ENCODE results near the gene IPO13.

IPO13 gene

GRCh38 chr1:43930168-43930948 is 16.4 kb upstream of the IPO13 start:
- DNase-seq = peak; percentile 21

GRCh38 chr1:43930949-43931275 is 15.8 kb upstream of the IPO13 start:
- no peak for DNase-seq

- no peak for DNase-seq
Measured at GRCh38 chr1:43931711-43932660, 14.8 kb upstream of the IPO13 start.

GRCh38 chr1:43932786-43933385 is 13.9 kb upstream of the IPO13 start:
- no peak for DNase-seq

- DNase-seq = no peak
Measured at GRCh38 chr1:43933386-43934100, 13.2 kb upstream of the IPO13 start, which contains the start of gene ARTN. TSS of gene ARTN (plus strand) at chr1:43933801. CDS start at chr1:43935657, 1,856 bp downstream.

- peak; percentile 48 for DNase-seq
Measured at GRCh38 chr1:43934101-43934985, 12.4 kb upstream of the IPO13 start.

GRCh38 chr1:43934986-43935324 is 11.8 kb upstream of the IPO13 start:
- no peak for DNase-seq

- DNase-seq = no peak
Measured at GRCh38 chr1:43935711-43936427, 10.9 kb upstream of the IPO13 start.

- no peak for DNase-seq
Measured at GRCh38 chr1:43936431-43937151, 10.2 kb upstream of the IPO13 start.

- no peak for DNase-seq
Measured at GRCh38 chr1:43937179-43937865, 9.4 kb upstream of the IPO13 start.

- no peak for DNase-seq
Measured at GRCh38 chr1:43938383-43938782, 8.4 kb upstream of the IPO13 start.

- no peak for DNase-seq
Measured at GRCh38 chr1:43938892-43939587, 7.7 kb upstream of the IPO13 start.

- no peak for DNase-seq
Measured at GRCh38 chr1:43942411-43942810, 4.3 kb upstream of the IPO13 start.

GRCh38 chr1:43944860-43945259 is 1.9 kb upstream of the IPO13 start:
- no peak for DNase-seq

- DNase-seq = no peak
Measured at GRCh38 chr1:43945674-43946235, 995 bp upstream of the IPO13 start.

GRCh38 chr1:43947061-43947873 is 517 bp downstream of the IPO13 start:
- DNase-seq = no peak

GRCh38 chr1:43947874-43948437 is 1.2 kb downstream of the IPO13 start:
- DNase-seq = no peak

- no peak for DNase-seq
Measured at GRCh38 chr1:43949678-43950077, 2.9 kb downstream of the IPO13 start.

Data from stimulated activated CD4-positive, alpha-beta T cell treated with anti-CD3 and anti-CD28 coated beads, Interleukin-1b, Interleukin-23, amount 100 ng/mL, for 48 hours (primary cell).